BJ (cell line): Measurements from ENCODE around the gene SHMT1. TPM values are rescaled to one million over a fixed set of nuclear protein-coding genes. Genes with fewer than 3 reads are reported as not detected.

Experiments
- CTCF ChIA-PET: fragments of 350-600 bp; formaldehyde crosslinking; extraction: SDS; loops from one replicate; lab custom pipeline; 2021; ENCODE audit warnings: antibody characterized with exemption, inconsistent platforms; lab: Yijun Ruan, JAX
- POLR2A ChIA-PET: fragments of 300-600 bp; sonication (Branson Sonifier 250); formaldehyde crosslinking; extraction: SDS; loops from one replicate; lab custom pipeline; 2021; ENCODE audit warnings: antibody characterized with exemption; lab: Charles Lee
- DNase-seq: peaks from one replicate; pipeline ENCODE4 v3.0.0-alpha.2; 2011; ENCODE audit warnings: low read depth
- H3K27me3 ChIP-seq: 2 replicates; pipeline ENCODE4 v1.6.0; 2011; ENCODE audit warnings: low read length; ENCODE audit not compliant: control insufficient read depth, insufficient read depth
- H3K36me3 ChIP-seq: 2 replicates; pipeline ENCODE4 v1.5.1; 2011; ENCODE audit warnings: low read length; ENCODE audit not compliant: control insufficient read depth, insufficient read depth
- H3K4me3 ChIP-seq: 2 replicates; pipeline ENCODE4 v1.5.1; 2011; ENCODE audit warnings: low read depth, mild to moderate bottlenecking, control low read depth, low read length
- polyA plus RNA-seq: library from polyadenylated mRNA; depleted of rRNA; stranded (reverse); fragments of >200 nt; gene quantifications from 2 replicates; pipeline ENCODE4 v1.2.3, GENCODE V29; 2011; rRNA removed
- small RNA-seq: library from RNA; depleted of rRNA; stranded (forward); fragments of <200 nt; gene quantifications from one replicate; pipeline ENCODE3, GENCODE V24; 2012; ENCODE audit warnings: low replicate concordance, low read depth; ENCODE audit not compliant: insufficient read length
- TF ChIP-seq, protein P1 (sequence below): IDR thresholded peaks from 2 replicates; pipeline ENCODE4 v1.5.1; 2011; ENCODE audit warnings: low read depth, mild to moderate bottlenecking, control low read depth, inconsistent platforms, low read length, moderate library complexity; ENCODE audit not compliant: insufficient read depth

Gene SHMT1
- polyA plus RNA-seq, 1 experiment = 5.9 TPM

- peaks cover 46% of the 10 kb centered on the region for H3K36me3 ChIP-seq
- POLR2A ChIA-PET = no interaction called here
- TF ChIP-seq, protein P1, sequence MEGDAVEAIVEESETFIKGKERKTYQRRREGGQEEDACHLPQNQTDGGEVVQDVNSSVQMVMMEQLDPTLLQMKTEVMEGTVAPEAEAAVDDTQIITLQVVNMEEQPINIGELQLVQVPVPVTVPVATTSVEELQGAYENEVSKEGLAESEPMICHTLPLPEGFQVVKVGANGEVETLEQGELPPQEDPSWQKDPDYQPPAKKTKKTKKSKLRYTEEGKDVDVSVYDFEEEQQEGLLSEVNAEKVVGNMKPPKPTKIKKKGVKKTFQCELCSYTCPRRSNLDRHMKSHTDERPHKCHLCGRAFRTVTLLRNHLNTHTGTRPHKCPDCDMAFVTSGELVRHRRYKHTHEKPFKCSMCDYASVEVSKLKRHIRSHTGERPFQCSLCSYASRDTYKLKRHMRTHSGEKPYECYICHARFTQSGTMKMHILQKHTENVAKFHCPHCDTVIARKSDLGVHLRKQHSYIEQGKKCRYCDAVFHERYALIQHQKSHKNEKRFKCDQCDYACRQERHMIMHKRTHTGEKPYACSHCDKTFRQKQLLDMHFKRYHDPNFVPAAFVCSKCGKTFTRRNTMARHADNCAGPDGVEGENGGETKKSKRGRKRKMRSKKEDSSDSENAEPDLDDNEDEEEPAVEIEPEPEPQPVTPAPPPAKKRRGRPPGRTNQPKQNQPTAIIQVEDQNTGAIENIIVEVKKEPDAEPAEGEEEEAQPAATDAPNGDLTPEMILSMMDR = no peak
- no peaks in the 10 kb centered on the region for H3K27me3 ChIP-seq
- CTCF ChIA-PET = interaction anchor here (1.2 kb wide), 1 partner anchor 19 kb away, joined by 3 read pairs; no protein-coding TSS in a partner anchor
- no peak for DNase-seq
- no peak overlapping the region for H3K4me3 ChIP-seq
Observed at GRCh38 chr17:18280766-18281371, 82.5 kb downstream of the SHMT1 start.

- Histone ChIP-seq H3K27me3 (no peaks in the 10 kb centered on the region), H3K4me3 (no peak overlapping the region), H3K36me3 (peaks cover 42% of the 10 kb centered on the region)
- TF ChIP-seq, protein P1 = no peak
- no peak for DNase-seq
- POLR2A ChIA-PET = no interaction called here
- CTCF ChIA-PET = no interaction called here
Observed at GRCh38 chr17:18280249-18280648, 83.1 kb downstream of the SHMT1 start.

DNA sequence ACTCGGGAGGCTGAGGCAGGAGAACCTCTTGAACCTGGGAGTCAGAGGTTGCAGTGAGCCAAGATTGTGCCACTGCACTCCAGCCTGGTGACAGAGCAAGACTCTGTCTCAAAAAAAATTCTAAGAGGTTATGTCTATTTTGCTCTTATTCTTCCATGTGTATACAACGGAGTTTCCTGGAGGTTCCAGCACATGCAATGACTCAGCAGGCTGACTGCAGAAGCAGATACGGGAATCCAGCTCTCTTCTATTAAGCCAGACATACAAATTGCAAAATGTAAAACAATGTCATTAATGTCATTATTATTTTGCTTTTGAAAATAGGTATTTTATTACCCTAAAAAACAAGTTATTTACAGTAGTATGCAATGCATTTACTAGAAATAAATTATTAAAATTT lies 84.5 kb downstream of the SHMT1 start:
- Histone ChIP-seq H3K36me3 (peaks cover 41% of the 10 kb centered on the region), H3K27me3 (no peaks in the 10 kb centered on the region), H3K4me3 (no peak overlapping the region)
- no peak for DNase-seq
- TF ChIP-seq, protein P1 = no peak
- ChIA-PET CTCF (no interaction called here), POLR2A (no interaction called here)

Small RNA genes lying within 50 kb of the gene (small RNA-seq; reads per million reads assigned to genes)
- gene AL353997.5 = not detected

Other genes with a start within 250 kb of the SHMT1 start
- 92.4 and 97.5 TPM in 2 replicates for gene ALKBH5, start 179.7 kb downstream of the SHMT1 start, polyA plus RNA-seq
- gene LLGL1, start 137.9 kb downstream of the SHMT1 start, polyA plus RNA-seq = 19.8 and 38.9 TPM in 2 replicates
- 263 and 425 TPM in 2 replicates for gene FLII, start 104.8 kb downstream of the SHMT1 start, polyA plus RNA-seq
- gene MIEF2, start 102.9 kb downstream of the SHMT1 start, polyA plus RNA-seq = 6.8 and 12.0 TPM in 2 replicates
- gene TOP3A, start 48.6 kb downstream of the SHMT1 start, polyA plus RNA-seq = 10.2 and 13.0 TPM in 2 replicates
- 6.8 and 9.2 TPM in 2 replicates for gene SMCR8, start 48.3 kb downstream of the SHMT1 start, polyA plus RNA-seq
- gene EVPLL, start 14.2 kb upstream of the SHMT1 start, polyA plus RNA-seq = not detected in 2 replicates
- gene LGALS9C, start 113.2 kb upstream of the SHMT1 start, polyA plus RNA-seq = 0.15 TPM in 1 of 2 replicates, not detected in the other